GM12891 (cell line): Measurements from ENCODE around the gene RAB14.

Experiments
- PAX5 ChIP-seq: IDR thresholded peaks from 2 replicates; pipeline ENCODE4 v1.6.1; 2011; ENCODE audit warnings: low read length, moderate library complexity, mild to moderate bottlenecking; ENCODE audit not compliant: insufficient read depth, severe bottlenecking
- POLR2A ChIP-seq: IDR thresholded peaks from 2 replicates; pipeline ENCODE4 v1.6.1; 2011; ENCODE audit warnings: low read depth, low read length, control low read depth
- POLR2AphosphoS5 ChIP-seq: IDR thresholded peaks from 2 replicates; pipeline ENCODE4 v1.6.1; 2011; ENCODE audit warnings: low read depth, low read length, control low read depth
- SPI1 ChIP-seq: IDR thresholded peaks from 2 replicates; pipeline ENCODE4 v1.6.1; 2011; ENCODE audit warnings: low read depth, low read length, control low read depth
- TAF1 ChIP-seq: IDR thresholded peaks from 2 replicates; pipeline ENCODE4 v1.6.1; 2011; ENCODE audit warnings: low read depth, low read length, control low read depth

GRCh38 chr9:121198512-121199042, 3.1 kb downstream of the RAB14 start:
- no peak for TF ChIP-seq POLR2A
- no peak for TF ChIP-seq POLR2AphosphoS5
- no peak for TF ChIP-seq SPI1
- no peak for TF ChIP-seq TAF1
- TF ChIP-seq PAX5, result no peak
